Measurements from ENCODE around the gene CDK5R1. TPM values are rescaled to one million over a fixed set of nuclear protein-coding genes. Genes with fewer than 3 reads are reported as not detected.

The CDK5R1 gene
- total RNA-seq, 2 donors from 2014 or later, result 3.7 to 5.9 TPM

- Mint-ChIP-seq H3K4me1 (ENCODE audit: low read depth in 2 of 2) (peaks cover 53 to 54% of the 10 kb centered on the region in 2 donors), H3K36me3 (no peaks in the 10 kb centered on the region), H3K9me3 (no peaks in the 10 kb centered on the region), H3K4me3 (peak overlapping the region; percentile 79), H3K27me3 (no peaks in the 10 kb centered on the region), H3K27ac (peak overlapping the region; percentile 88 to 94)
- DNase-seq (ENCODE audit: low spot score) (no peak), ATAC-seq (peak; percentile 91 to 94)
Measured at GRCh38 chr17:32503251-32504165, 16.7 kb downstream of the CDK5R1 start.

- no peaks in the 10 kb centered on the region for H3K27me3 Mint-ChIP-seq
- H3K4me1 Mint-ChIP-seq (ENCODE audit: low read depth in 2 of 2), result peaks cover 53 to 54% of the 10 kb centered on the region in 2 donors
- no peaks in the 10 kb centered on the region for H3K9me3 Mint-ChIP-seq
- H3K4me3 Mint-ChIP-seq, result peak overlapping the region; percentile 79
- no peak for DNase-seq (ENCODE audit: low spot score)
- ATAC-seq, result no peak
- peak overlapping the region; percentile 88 to 94 for H3K27ac Mint-ChIP-seq
- no peaks in the 10 kb centered on the region for H3K36me3 Mint-ChIP-seq
Measured at GRCh38 chr17:32504166-32504990, 17.6 kb downstream of the CDK5R1 start.

GRCh38 chr17:32508926-32509325 lies 22.1 kb downstream of the CDK5R1 start:
- Mint-ChIP-seq H3K36me3 (no peaks in the 10 kb centered on the region), H3K4me3 (no peak overlapping the region), H3K27ac (no peak overlapping the region), H3K27me3 (no peaks in the 10 kb centered on the region), H3K9me3 (no peaks in the 10 kb centered on the region), H3K4me1 (ENCODE audit: low read depth in 2 of 2) (peaks cover 38 to 48% of the 10 kb centered on the region in 2 donors)
- DNase-seq (ENCODE audit: low spot score) (no peak), ATAC-seq (no peak)

- H3K9me3 Mint-ChIP-seq, result no peaks in the 10 kb centered on the region
- DNase-seq (ENCODE audit: low spot score) (no peak), ATAC-seq (no peak)
- H3K27ac Mint-ChIP-seq, result no peak overlapping the region
- H3K4me3 Mint-ChIP-seq, result no peak overlapping the region
- peaks cover 23 to 32% of the 10 kb centered on the region in 2 donors for H3K4me1 Mint-ChIP-seq (ENCODE audit: low read depth in 2 of 2)
- H3K27me3 Mint-ChIP-seq, result no peaks in the 10 kb centered on the region
- no peaks in the 10 kb centered on the region for H3K36me3 Mint-ChIP-seq
Measured at GRCh38 chr17:32510466-32510865, 23.7 kb downstream of the CDK5R1 start.

GRCh38 chr17:32512328-32512727 lies 25.5 kb downstream of the CDK5R1 start:
- no peak for ATAC-seq
- Mint-ChIP-seq H3K4me3 (no peak overlapping the region), H3K9me3 (no peaks in the 10 kb centered on the region), H3K27me3 (no peaks in the 10 kb centered on the region), H3K36me3 (no peaks in the 10 kb centered on the region), H3K27ac (no peak overlapping the region), H3K4me1 (ENCODE audit: low read depth in 2 of 2) (peaks cover 17 to 29% of the 10 kb centered on the region in 2 donors)
- no peak for DNase-seq (ENCODE audit: low spot score)

GRCh38 chr17:32513579-32513978 lies 26.8 kb downstream of the CDK5R1 start:
- Mint-ChIP-seq H3K9me3 (no peaks in the 10 kb centered on the region), H3K36me3 (no peaks in the 10 kb centered on the region), H3K4me3 (no peak overlapping the region), H3K27ac (no peak overlapping the region), H3K4me1 (ENCODE audit: low read depth in 2 of 2) (peaks cover 25 to 33% of the 10 kb centered on the region in 2 donors), H3K27me3 (no peaks in the 10 kb centered on the region)
- DNase-seq (ENCODE audit: low spot score), result no peak
- ATAC-seq, result no peak

- Mint-ChIP-seq H3K9me3 (no peaks in the 10 kb centered on the region), H3K27ac (no peak overlapping the region), H3K27me3 (no peaks in the 10 kb centered on the region), H3K4me1 (ENCODE audit: low read depth in 2 of 2) (peaks cover 32 to 38% of the 10 kb centered on the region in 2 donors), H3K36me3 (no peaks in the 10 kb centered on the region), H3K4me3 (no peak overlapping the region)
- ATAC-seq (no peak), DNase-seq (ENCODE audit: low spot score) (no peak)
Measured at GRCh38 chr17:32514606-32515005, 27.8 kb downstream of the CDK5R1 start.

- H3K4me3 Mint-ChIP-seq, result no peak overlapping the region
- ATAC-seq (no peak), DNase-seq (ENCODE audit: low spot score) (no peak)
- H3K27me3 Mint-ChIP-seq, result no peaks in the 10 kb centered on the region
- peaks cover 45 to 47% of the 10 kb centered on the region in 2 donors for H3K4me1 Mint-ChIP-seq (ENCODE audit: low read depth in 2 of 2)
- H3K27ac Mint-ChIP-seq, result no peak overlapping the region
- H3K9me3 Mint-ChIP-seq, result no peaks in the 10 kb centered on the region
- no peaks in the 10 kb centered on the region for H3K36me3 Mint-ChIP-seq
Measured at GRCh38 chr17:32515677-32516383, 29.0 kb downstream of the CDK5R1 start.

GRCh38 chr17:32516450-32516849 lies 29.7 kb downstream of the CDK5R1 start:
- Mint-ChIP-seq H3K27me3 (no peaks in the 10 kb centered on the region), H3K36me3 (no peaks in the 10 kb centered on the region), H3K4me3 (no peak overlapping the region), H3K27ac (peak overlapping the region in 1 of 2 donors; percentile 53), H3K4me1 (ENCODE audit: low read depth in 2 of 2) (peaks cover 45 to 46% of the 10 kb centered on the region in 2 donors), H3K9me3 (no peaks in the 10 kb centered on the region)
- DNase-seq (ENCODE audit: low spot score) (no peak), ATAC-seq (no peak)

GRCh38 chr17:32516940-32517701 lies 30.3 kb downstream of the CDK5R1 start:
- Mint-ChIP-seq H3K9me3 (no peaks in the 10 kb centered on the region), H3K36me3 (no peaks in the 10 kb centered on the region), H3K4me1 (ENCODE audit: low read depth in 2 of 2) (peaks cover 42 to 43% of the 10 kb centered on the region in 2 donors), H3K27me3 (no peaks in the 10 kb centered on the region), H3K4me3 (peak overlapping the region; percentile 58), H3K27ac (peak overlapping the region; percentile 22 to 53)
- ATAC-seq, result no peak
- no peak for DNase-seq (ENCODE audit: low spot score)

- ATAC-seq (no peak), DNase-seq (ENCODE audit: low spot score) (no peak)
- peak overlapping the region in 1 of 2 donors; percentile 53 for H3K27ac Mint-ChIP-seq
- no peaks in the 10 kb centered on the region for H3K27me3 Mint-ChIP-seq
- peak overlapping the region; percentile 62 for H3K4me3 Mint-ChIP-seq
- no peaks in the 10 kb centered on the region for H3K36me3 Mint-ChIP-seq
- H3K4me1 Mint-ChIP-seq (ENCODE audit: low read depth in 2 of 2), result peaks cover 49 to 51% of the 10 kb centered on the region in 2 donors
- no peaks in the 10 kb centered on the region for H3K9me3 Mint-ChIP-seq
Measured at GRCh38 chr17:32517982-32518381, 31.2 kb downstream of the CDK5R1 start.

- peaks cover 51 to 58% of the 10 kb centered on the region in 2 donors for H3K4me1 Mint-ChIP-seq (ENCODE audit: low read depth in 2 of 2)
- H3K9me3 Mint-ChIP-seq, result no peaks in the 10 kb centered on the region
- H3K27me3 Mint-ChIP-seq, result no peaks in the 10 kb centered on the region
- no peaks in the 10 kb centered on the region for H3K36me3 Mint-ChIP-seq
- no peak for DNase-seq (ENCODE audit: low spot score)
- ATAC-seq, result no peak
- no peak overlapping the region for H3K27ac Mint-ChIP-seq
- H3K4me3 Mint-ChIP-seq, result peak overlapping the region; percentile 62
Measured at GRCh38 chr17:32518646-32519227, 31.9 kb downstream of the CDK5R1 start.
